ENCODE measurements around the gene MKKS. TPM values are rescaled to one million over a fixed set of nuclear protein-coding genes. Genes with fewer than 3 reads are reported as not detected.

MKKS gene
- total and polyA plus RNA-seq, 2 of the 13 experiments (the other 11 are each of a cell fraction or from before 2014, with no cell fraction given): 26.7 to 34.5 TPM

DNA sequence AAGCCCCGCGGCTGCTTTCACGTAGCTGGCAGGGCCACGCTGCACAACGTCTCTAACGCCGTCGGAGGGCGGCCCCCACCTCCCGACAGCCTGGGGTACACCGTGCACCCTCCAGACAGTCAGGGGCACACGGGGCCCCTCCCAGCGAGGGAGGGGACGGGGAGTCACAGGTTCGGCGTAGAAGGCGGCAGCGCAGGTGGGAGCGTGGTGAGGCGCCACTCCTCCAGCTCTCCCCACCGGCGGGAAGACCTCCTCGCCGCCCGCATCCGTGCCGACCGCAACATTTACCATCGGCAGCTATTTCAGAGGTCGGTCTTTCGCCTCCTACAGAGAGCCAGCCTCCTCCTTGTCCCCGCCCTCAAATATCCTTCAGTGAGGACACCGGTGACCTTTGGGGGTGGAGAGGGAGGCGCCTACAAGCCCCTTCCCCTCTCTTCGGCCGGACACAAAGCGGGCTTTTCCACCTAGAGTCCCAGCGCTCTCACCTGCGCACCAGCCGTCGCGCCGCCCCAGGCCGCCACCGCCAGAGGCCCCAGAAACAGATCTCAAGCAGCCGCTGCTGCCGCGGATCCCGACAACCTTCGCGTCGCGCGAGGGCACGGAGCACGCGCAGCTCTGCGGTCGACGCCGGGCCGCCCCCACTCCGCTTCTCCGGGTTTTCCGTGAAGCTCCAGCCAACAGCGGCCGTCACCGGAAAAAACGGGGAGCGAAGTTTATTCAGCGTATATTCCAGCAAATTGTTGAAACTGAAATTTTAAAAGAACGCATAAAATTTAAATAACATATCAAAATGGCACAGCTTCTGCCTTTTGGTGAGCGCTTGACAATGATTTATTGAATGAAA is at the start of gene MKKS (continued):
- TF ChIP-seq, protein P1, sequence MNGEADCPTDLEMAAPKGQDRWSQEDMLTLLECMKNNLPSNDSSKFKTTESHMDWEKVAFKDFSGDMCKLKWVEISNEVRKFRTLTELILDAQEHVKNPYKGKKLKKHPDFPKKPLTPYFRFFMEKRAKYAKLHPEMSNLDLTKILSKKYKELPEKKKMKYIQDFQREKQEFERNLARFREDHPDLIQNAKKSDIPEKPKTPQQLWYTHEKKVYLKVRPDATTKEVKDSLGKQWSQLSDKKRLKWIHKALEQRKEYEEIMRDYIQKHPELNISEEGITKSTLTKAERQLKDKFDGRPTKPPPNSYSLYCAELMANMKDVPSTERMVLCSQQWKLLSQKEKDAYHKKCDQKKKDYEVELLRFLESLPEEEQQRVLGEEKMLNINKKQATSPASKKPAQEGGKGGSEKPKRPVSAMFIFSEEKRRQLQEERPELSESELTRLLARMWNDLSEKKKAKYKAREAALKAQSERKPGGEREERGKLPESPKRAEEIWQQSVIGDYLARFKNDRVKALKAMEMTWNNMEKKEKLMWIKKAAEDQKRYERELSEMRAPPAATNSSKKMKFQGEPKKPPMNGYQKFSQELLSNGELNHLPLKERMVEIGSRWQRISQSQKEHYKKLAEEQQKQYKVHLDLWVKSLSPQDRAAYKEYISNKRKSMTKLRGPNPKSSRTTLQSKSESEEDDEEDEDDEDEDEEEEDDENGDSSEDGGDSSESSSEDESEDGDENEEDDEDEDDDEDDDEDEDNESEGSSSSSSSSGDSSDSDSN (CRISPR knock-in tag; IDR thresholded peaks at IDR 0.05): peak; percentile 74
- TF ChIP-seq KMT2B (CRISPR knock-in tag; IDR thresholded peaks at IDR 0.05) (peak; percentile 89), ZKSCAN8 (CRISPR knock-in tag; IDR thresholded peaks at IDR 0.05; ENCODE audit: borderline replicate concordance) (peak; percentile 20; the same call in 1 of the 2 replicates), HMGA1 (CRISPR knock-in tag; conservative IDR thresholded peaks at IDR 0.05) (no peak), RORA (CRISPR knock-in tag; IDR thresholded peaks at IDR 0.05) (0 out of 2 replicates have a peak, but pooled peaks have one; percentile 8), TBX2 (CRISPR knock-in tag; IDR thresholded peaks at IDR 0.05; ENCODE audit: borderline replicate concordance) (peak; percentile 96), HDAC6 (IDR thresholded peaks at IDR 0.05; ENCODE audit: low read depth, low read length) (no peak), GABPA (IDR thresholded peaks at IDR 0.05; ENCODE audit: low read depth, low read length) (peak; percentile 31; the same call in 1 of the 2 replicates), GABPA (CRISPR knock-in tag; IDR thresholded peaks at IDR 0.05; ENCODE audit: low read depth) (no peak; the same call in 1 of the 2 replicates)
- TF ChIP-seq, protein P2, sequence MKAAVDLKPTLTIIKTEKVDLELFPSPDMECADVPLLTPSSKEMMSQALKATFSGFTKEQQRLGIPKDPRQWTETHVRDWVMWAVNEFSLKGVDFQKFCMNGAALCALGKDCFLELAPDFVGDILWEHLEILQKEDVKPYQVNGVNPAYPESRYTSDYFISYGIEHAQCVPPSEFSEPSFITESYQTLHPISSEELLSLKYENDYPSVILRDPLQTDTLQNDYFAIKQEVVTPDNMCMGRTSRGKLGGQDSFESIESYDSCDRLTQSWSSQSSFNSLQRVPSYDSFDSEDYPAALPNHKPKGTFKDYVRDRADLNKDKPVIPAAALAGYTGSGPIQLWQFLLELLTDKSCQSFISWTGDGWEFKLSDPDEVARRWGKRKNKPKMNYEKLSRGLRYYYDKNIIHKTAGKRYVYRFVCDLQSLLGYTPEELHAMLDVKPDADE (CRISPR knock-in tag; IDR thresholded peaks at IDR 0.05): peak; percentile 97; the same call in 1 of the 2 replicates
- TF ChIP-seq, protein P3, sequence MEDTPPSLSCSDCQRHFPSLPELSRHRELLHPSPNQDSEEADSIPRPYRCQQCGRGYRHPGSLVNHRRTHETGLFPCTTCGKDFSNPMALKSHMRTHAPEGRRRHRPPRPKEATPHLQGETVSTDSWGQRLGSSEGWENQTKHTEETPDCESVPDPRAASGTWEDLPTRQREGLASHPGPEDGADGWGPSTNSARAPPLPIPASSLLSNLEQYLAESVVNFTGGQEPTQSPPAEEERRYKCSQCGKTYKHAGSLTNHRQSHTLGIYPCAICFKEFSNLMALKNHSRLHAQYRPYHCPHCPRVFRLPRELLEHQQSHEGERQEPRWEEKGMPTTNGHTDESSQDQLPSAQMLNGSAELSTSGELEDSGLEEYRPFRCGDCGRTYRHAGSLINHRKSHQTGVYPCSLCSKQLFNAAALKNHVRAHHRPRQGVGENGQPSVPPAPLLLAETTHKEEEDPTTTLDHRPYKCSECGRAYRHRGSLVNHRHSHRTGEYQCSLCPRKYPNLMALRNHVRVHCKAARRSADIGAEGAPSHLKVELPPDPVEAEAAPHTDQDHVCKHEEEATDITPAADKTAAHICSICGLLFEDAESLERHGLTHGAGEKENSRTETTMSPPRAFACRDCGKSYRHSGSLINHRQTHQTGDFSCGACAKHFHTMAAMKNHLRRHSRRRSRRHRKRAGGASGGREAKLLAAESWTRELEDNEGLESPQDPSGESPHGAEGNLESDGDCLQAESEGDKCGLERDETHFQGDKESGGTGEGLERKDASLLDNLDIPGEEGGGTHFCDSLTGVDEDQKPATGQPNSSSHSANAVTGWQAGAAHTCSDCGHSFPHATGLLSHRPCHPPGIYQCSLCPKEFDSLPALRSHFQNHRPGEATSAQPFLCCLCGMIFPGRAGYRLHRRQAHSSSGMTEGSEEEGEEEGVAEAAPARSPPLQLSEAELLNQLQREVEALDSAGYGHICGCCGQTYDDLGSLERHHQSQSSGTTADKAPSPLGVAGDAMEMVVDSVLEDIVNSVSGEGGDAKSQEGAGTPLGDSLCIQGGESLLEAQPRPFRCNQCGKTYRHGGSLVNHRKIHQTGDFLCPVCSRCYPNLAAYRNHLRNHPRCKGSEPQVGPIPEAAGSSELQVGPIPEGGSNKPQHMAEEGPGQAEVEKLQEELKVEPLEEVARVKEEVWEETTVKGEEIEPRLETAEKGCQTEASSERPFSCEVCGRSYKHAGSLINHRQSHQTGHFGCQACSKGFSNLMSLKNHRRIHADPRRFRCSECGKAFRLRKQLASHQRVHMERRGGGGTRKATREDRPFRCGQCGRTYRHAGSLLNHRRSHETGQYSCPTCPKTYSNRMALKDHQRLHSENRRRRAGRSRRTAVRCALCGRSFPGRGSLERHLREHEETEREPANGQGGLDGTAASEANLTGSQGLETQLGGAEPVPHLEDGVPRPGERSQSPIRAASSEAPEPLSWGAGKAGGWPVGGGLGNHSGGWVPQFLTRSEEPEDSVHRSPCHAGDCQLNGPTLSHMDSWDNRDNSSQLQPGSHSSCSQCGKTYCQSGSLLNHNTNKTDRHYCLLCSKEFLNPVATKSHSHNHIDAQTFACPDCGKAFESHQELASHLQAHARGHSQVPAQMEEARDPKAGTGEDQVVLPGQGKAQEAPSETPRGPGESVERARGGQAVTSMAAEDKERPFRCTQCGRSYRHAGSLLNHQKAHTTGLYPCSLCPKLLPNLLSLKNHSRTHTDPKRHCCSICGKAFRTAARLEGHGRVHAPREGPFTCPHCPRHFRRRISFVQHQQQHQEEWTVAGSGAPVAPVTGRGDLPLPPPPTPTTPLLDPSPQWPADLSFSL (CRISPR knock-in tag; IDR thresholded peaks at IDR 0.05): 0 out of 2 replicates have a peak, but pooled peaks have one; percentile 12
- TF ChIP-seq, protein P4, sequence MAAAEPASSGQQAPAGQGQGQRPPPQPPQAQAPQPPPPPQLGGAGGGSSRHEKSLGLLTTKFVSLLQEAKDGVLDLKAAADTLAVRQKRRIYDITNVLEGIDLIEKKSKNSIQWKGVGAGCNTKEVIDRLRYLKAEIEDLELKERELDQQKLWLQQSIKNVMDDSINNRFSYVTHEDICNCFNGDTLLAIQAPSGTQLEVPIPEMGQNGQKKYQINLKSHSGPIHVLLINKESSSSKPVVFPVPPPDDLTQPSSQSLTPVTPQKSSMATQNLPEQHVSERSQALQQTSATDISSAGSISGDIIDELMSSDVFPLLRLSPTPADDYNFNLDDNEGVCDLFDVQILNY (CRISPR knock-in tag; conservative IDR thresholded peaks at IDR 0.05): peak; percentile 71; the same call in 1 of the 2 replicates
- TF ChIP-seq, protein P5, sequence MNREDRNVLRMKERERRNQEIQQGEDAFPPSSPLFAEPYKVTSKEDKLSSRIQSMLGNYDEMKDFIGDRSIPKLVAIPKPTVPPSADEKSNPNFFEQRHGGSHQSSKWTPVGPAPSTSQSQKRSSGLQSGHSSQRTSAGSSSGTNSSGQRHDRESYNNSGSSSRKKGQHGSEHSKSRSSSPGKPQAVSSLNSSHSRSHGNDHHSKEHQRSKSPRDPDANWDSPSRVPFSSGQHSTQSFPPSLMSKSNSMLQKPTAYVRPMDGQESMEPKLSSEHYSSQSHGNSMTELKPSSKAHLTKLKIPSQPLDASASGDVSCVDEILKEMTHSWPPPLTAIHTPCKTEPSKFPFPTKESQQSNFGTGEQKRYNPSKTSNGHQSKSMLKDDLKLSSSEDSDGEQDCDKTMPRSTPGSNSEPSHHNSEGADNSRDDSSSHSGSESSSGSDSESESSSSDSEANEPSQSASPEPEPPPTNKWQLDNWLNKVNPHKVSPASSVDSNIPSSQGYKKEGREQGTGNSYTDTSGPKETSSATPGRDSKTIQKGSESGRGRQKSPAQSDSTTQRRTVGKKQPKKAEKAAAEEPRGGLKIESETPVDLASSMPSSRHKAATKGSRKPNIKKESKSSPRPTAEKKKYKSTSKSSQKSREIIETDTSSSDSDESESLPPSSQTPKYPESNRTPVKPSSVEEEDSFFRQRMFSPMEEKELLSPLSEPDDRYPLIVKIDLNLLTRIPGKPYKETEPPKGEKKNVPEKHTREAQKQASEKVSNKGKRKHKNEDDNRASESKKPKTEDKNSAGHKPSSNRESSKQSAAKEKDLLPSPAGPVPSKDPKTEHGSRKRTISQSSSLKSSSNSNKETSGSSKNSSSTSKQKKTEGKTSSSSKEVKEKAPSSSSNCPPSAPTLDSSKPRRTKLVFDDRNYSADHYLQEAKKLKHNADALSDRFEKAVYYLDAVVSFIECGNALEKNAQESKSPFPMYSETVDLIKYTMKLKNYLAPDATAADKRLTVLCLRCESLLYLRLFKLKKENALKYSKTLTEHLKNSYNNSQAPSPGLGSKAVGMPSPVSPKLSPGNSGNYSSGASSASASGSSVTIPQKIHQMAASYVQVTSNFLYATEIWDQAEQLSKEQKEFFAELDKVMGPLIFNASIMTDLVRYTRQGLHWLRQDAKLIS (CRISPR knock-in tag; IDR thresholded peaks at IDR 0.05): no peak; the same call in 1 of the 2 replicates

All from HepG2 (cell line).